HepG2 (cell line): ENCODE measurements around the gene REEP6. TPM values are rescaled to one million over a fixed set of nuclear protein-coding genes. Genes with fewer than 3 reads are reported as not detected.

Source experiments
- ATAC-seq: fragments of 200-7000 bp; cut with Tn5 transposase; 3 replicates; pipeline ENCODE4 v1.9.1; 2020; ENCODE audit warnings: mild to moderate bottlenecking, moderate library complexity
- BruUV-seq: library from RNA; stranded (reverse); fragments of 400-500 nt; replicated peaks from 2 replicates; lab custom pipeline; 2021; lab: Mats Ljungman, UMichigan
- CTCF ChIA-PET: fragments of 300-600 bp; formaldehyde crosslinking; extraction: SDS; loops from one replicate; lab custom pipeline; 2021; ENCODE audit warnings: low total read pairs, inconsistent platforms, low intra/inter-chr PET ratio; lab: Yijun Ruan, JAX
- POLR2A ChIA-PET: fragments of 350-600 bp; sonication (Branson Sonifier 250); formaldehyde crosslinking; loops from one replicate; lab custom pipeline; 2020; ENCODE audit warnings: antibody characterized with exemption, inconsistent platforms; lab: Yijun Ruan, JAX
- DNase-seq: peaks from one replicate; pipeline ENCODE4 v3.0.0-alpha.2; 2015; ENCODE audit warnings: low spot score
- FAIRE-seq: peaks from 3 replicates; lab custom pipeline; 2011; peaks lifted over from hg19 to GRCh38; lab: Jason Lieb, UNC
- H2AFZ ChIP-seq: one replicate; pipeline ENCODE4 v1.6.1; 2011; ENCODE audit warnings: low read length, inconsistent platforms
- H3K27ac ChIP-seq: fragments of 300-600 bp; 3 replicates; pipeline ENCODE4 v1.8.0; 2011; ENCODE audit warnings: mixed run types, mild to moderate bottlenecking, mixed read lengths, low read length, inconsistent platforms; ENCODE audit not compliant: insufficient read depth; ENCODE audit errors: extremely low read length
- H3K27me3 ChIP-seq, 2 experiments: fragments of 200-600 bp in 1 of 2; 2 replicates in 1 of 2; 3 replicates in 1 of 2; pipeline versions ENCODE4 v1.6.0 to v1.8.0; 2011; ENCODE audit warnings: low read length in 2 of 2, mild to moderate bottlenecking in 2 of 2, moderate library complexity in 2 of 2, inconsistent platforms in 1 of 2; ENCODE audit not compliant: insufficient read depth in 2 of 2, control insufficient read depth in 1 of 2
- H3K36me3 ChIP-seq, 2 experiments: fragments of 200-600 bp in 1 of 2; replicated peaks in 1 of 2; 2 replicates in 1 of 2; 3 replicates in 1 of 2; pipeline versions ENCODE4 v1.5.1 to v1.8.0; 2011; ENCODE audit warnings: low read length in 2 of 2, inconsistent platforms in 1 of 2; ENCODE audit not compliant: insufficient read depth in 2 of 2, control insufficient read depth in 1 of 2
- H3K4me1 ChIP-seq: 2 replicates; pipeline ENCODE4 v1.5.1; 2012; ENCODE audit warnings: low read length, inconsistent platforms; ENCODE audit not compliant: insufficient read depth
- H3K4me2 ChIP-seq: 2 replicates; pipeline ENCODE4 v1.6.0; 2011; ENCODE audit warnings: low read depth, low read length, inconsistent platforms
- H3K4me3 ChIP-seq, 3 experiments: fragments of 200-600 bp in 1 of 3; sonication (generic), shearing (Covaris generic) in 1 of 3; replicated peaks in 1 of 3; 2 replicates each; pipeline ENCODE4 v1.5.1; 2011 to 2016; ENCODE audit warnings: low read length in 3 of 3, inconsistent platforms in 2 of 3, low read depth in 2 of 3, mild to moderate bottlenecking in 2 of 3, control low read depth in 1 of 3, mixed read lengths in 1 of 3; ENCODE audit not compliant: insufficient read depth in 1 of 3
- H3K79me2 ChIP-seq: one replicate; pipeline ENCODE4 v1.6.1; 2011; ENCODE audit warnings: low read length, inconsistent platforms; ENCODE audit not compliant: insufficient read depth
- H3K9ac ChIP-seq: 2 replicates; pipeline ENCODE4 v1.6.0; 2011; ENCODE audit warnings: mild to moderate bottlenecking, low read depth, low read length, inconsistent platforms; ENCODE audit not compliant: insufficient read depth
- H3K9me3 ChIP-seq: 2 replicates; pipeline ENCODE4 v1.5.1; 2012; ENCODE audit warnings: mild to moderate bottlenecking, low read length
- H4K20me1 ChIP-seq: 2 replicates; pipeline ENCODE4 v1.6.0; 2011; ENCODE audit warnings: inconsistent platforms, mild to moderate bottlenecking, low read length, moderate library complexity; ENCODE audit not compliant: insufficient read depth
- AKAP8 ChIP-seq: sonication (generic); formaldehyde crosslinking; IDR thresholded peaks from 2 replicates; pipeline ENCODE4 v1.5.1; 2020; ENCODE audit warnings: mild to moderate bottlenecking, missing genetic modification reagents
- ELF1 ChIP-seq: sonication (generic); formaldehyde crosslinking; IDR thresholded peaks from 2 replicates; pipeline ENCODE4 v1.4.0; 2020; ENCODE audit warnings: missing genetic modification reagents
- GPN1 ChIP-seq: sonication (generic); formaldehyde crosslinking; IDR thresholded peaks from 2 replicates; pipeline ENCODE4 v1.5.1; 2020; ENCODE audit warnings: missing genetic modification reagents, borderline replicate concordance
- HNRNPLL ChIP-seq: fragments of 200-400 bp; formaldehyde crosslinking; IDR thresholded peaks from 2 replicates; pipeline ENCODE4 v1.6.1; 2017; ENCODE audit warnings: mild to moderate bottlenecking, low read depth, low read length; ENCODE audit not compliant: poor library complexity, severe bottlenecking
- MIER3 ChIP-seq: IDR thresholded peaks from 2 replicates; pipeline ENCODE4 v1.6.1; 2016; ENCODE audit warnings: missing compliant biosample characterization, borderline replicate concordance
- MTF1 ChIP-seq: sonication (generic); formaldehyde crosslinking; IDR thresholded peaks from 2 replicates; pipeline ENCODE4 v1.5.0; 2020; ENCODE audit warnings: missing genetic modification reagents
- MXI1 ChIP-seq: IDR thresholded peaks from 3 replicates; pipeline ENCODE4 v1.6.1; 2012; ENCODE audit warnings: low read depth, low read length, inconsistent platforms, borderline replicate concordance
- SP1 ChIP-seq, 2 experiments: fragments of 450-650 bp in 1 of 2; sonication (generic) in 1 of 2; formaldehyde crosslinking in 1 of 2; IDR thresholded peaks; 2 replicates each; pipeline versions ENCODE4 v1.4.0 to v1.6.1; 2016 to 2020; ENCODE audit warnings: missing genetic modification reagents in 1 of 2
- TARDBP ChIP-seq: sonication (generic); formaldehyde crosslinking; IDR thresholded peaks from 2 replicates; pipeline ENCODE4 v1.8.0; 2022; ENCODE audit warnings: mild to moderate bottlenecking, missing genetic modification reagents
- ZNF136 ChIP-seq: sonication (generic); formaldehyde crosslinking; IDR thresholded peaks from 2 replicates; pipeline ENCODE4 v1.8.1; 2022; ENCODE audit warnings: low read depth, mild to moderate bottlenecking, moderate library complexity, missing genetic modification reagents
- ZZZ3 ChIP-seq: sonication (generic); formaldehyde crosslinking; IDR thresholded peaks from 2 replicates; pipeline ENCODE4 v1.4.0; 2020; ENCODE audit warnings: missing genetic modification reagents, mild to moderate bottlenecking, borderline replicate concordance
- WGBS: methylation state at CpG from one replicate; pipeline ENCODE4 v1.1.6; 2017; ENCODE audit warnings: low lambda C conversion rate; 5-methylcytosine and 5-hydroxymethylcytosine counted together
- in situ Hi-C: cut with HindIII; loops from 2 replicates; pipeline ENCODE4 v1.10.0; 2017; ENCODE audit warnings: low pct_unique_long_range_greater_than_20kb; ENCODE audit not compliant: extremely low pct_ligation_motif_present
- intact Hi-C: fragments of 100-400 bp; cut with micrococcal nuclease; formaldehyde crosslinking; loops from one replicate; pipeline ENCODE4 v1.10.0; 2022; ENCODE audit not compliant: unreplicated experiment
- polyA plus RNA-seq, 8 experiments: library from polyadenylated mRNA; depleted of rRNA in 3 of 8; stranded (reverse) in 7 of 8; unstranded in 1 of 8; fragments of >200 nt; fragmentation: Illumina TruSeq in 4 of 8; extraction: Trizol in 4 of 8; gene quantifications; 2 replicates each; pipeline versions ENCODE4 v1.2.1 to v1.2.3, GENCODE V29; 2011 to 2016; ENCODE audit warnings: low read depth in 4 of 8, missing spikeins in 1 of 8, mixed read lengths in 1 of 8; ENCODE audit not compliant: insufficient read depth in 1 of 8
- total RNA-seq, 5 experiments: library from RNA; depleted of rRNA; stranded (reverse); fragments of >200 nt; fragmentation: Illumina TruSeq; extraction: Trizol; gene quantifications; 2 replicates each; pipeline ENCODE4 v1.2.3, GENCODE V29; 2016; ENCODE audit warnings: low read depth in 1 of 5
- TF ChIP-seq, protein P1 (sequence below): sonication (generic); formaldehyde crosslinking; IDR thresholded peaks from 2 replicates; pipeline ENCODE4 v1.5.1; 2020; ENCODE audit warnings: mild to moderate bottlenecking, missing genetic modification reagents, moderate library complexity
- TF ChIP-seq, protein P2 (sequence below): sonication (generic); formaldehyde crosslinking; IDR thresholded peaks from 2 replicates; pipeline ENCODE4 v1.4.0; 2020; ENCODE audit warnings: missing genetic modification reagents
- TF ChIP-seq, protein P3 (sequence below): IDR thresholded peaks from 2 replicates; pipeline ENCODE4 v1.6.1; 2012; ENCODE audit warnings: inconsistent platforms
- TF ChIP-seq, protein P4 (sequence below): sonication (generic); formaldehyde crosslinking; IDR thresholded peaks from 2 replicates; pipeline ENCODE4 v1.4.0; 2020; ENCODE audit warnings: mild to moderate bottlenecking, missing genetic modification reagents

Gene REEP6
- total and polyA plus RNA-seq, 2 of the 13 experiments (the other 11 are each of a cell fraction or from before 2014, with no cell fraction given) = 10.0 to 28.8 TPM

DNA sequence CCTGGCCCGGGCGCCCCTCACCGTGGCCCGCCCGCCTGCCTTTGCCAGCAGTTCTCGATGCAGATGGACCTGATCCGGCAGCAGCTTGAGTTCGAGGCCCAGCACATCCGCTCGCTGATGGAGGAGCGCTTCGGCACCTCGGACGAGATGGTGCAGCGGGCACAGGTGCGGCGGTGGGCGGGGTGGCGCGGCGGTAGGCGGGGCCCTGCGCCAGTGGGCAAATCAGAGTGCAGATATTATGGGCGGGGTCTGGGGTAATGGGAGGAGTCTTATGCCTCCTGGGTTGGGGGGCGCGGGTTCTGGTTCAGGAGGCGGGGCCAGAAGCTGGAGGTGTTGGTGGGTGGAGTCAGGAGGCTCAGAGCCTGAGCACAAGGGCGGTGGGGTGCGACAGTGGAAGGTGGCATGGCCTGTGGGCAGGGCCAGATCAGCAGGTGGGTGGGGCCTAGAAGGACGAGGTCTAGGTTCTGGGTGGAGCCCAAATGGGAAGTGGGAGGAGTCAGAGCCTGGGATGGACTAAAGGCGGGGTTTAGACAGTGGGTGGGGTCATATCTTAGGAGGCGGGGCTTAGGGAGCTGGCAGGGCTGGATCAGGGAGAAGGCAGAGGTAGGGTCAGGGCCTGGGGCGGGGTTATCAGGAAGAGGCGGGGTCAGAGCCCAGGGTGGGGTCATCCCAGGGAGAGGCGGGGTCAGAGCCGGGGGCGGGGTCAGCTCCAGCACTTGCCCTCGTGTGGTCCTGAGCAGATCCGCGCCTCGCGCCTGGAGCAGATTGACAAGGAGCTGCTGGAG, 35.5 kb upstream of the REEP6 start:
- in situ Hi-C loops (loop anchor here (5.0 kb wide), 1 partner anchor 57 kb away; the partner anchor contains the start of gene ADAMTSL5), intact Hi-C loops (no loop called here)
- Histone ChIP-seq H3K4me2 (peak overlapping the region; percentile 51), H2AFZ (no peak overlapping the region), H3K9ac (no peak overlapping the region), H3K36me3 (no peaks in the 10 kb centered on the region), H3K9me3 (no peaks in the 10 kb centered on the region), H3K27ac (no peak overlapping the region), H3K4me1 (peaks cover 48% of the 10 kb centered on the region), H3K27me3 (peaks cover 10 to 58% of the 10 kb centered on the region in 2 experiments), H3K79me2 (no peaks in the 10 kb centered on the region), H3K4me3 (peak overlapping the region in 2 of 3 experiments; percentile 25 to 51; a peak in 2 of 6 replicates), H4K20me1 (peaks cover 10% of the 10 kb centered on the region; the same call in 1 of the 2 replicates)
- no TSS peak for BruUV-seq
- peak; percentile 76 for DNase-seq
- ATAC-seq = peak; percentile 52
- peak; percentile 23 for FAIRE-seq
- CTCF ChIA-PET = no interaction called here
- POLR2A ChIA-PET = interaction anchor here (0.5 to 4.0 kb wide), 10 partner anchors 11 to 383 kb away, joined by 3 to 34 read pairs (median 6); partner anchors contain the start of genes CIRBP and REEP6
- 3% methylated on average over 28 of the region's 42 CpGs for WGBS
- TF ChIP-seq ZZZ3 (CRISPR knock-in tag) (no peak), AKAP8 (CRISPR knock-in tag) (peak; percentile 3; the same call in 1 of the 2 replicates), GPN1 (CRISPR knock-in tag) (no peak), ZNF136 (CRISPR knock-in tag) (no peak), MTF1 (CRISPR knock-in tag) (no peak), HNRNPLL (peak; percentile 51), MIER3 (CRISPR knock-in tag) (0 out of 2 replicates have a peak, but pooled peaks have one; percentile 17), ELF1 (peak; percentile 10; the same call in 1 of the 2 replicates), SP1 (IDR thresholded peaks at IDR 0.05) (no peak), SP1 (CRISPR knock-in tag; IDR thresholded peaks at IDR 0.05) (peak; percentile 64; the same call in 1 of the 2 replicates), TARDBP (no peak), MXI1 (peak; percentile 47; the same call in 1 of the 3 replicates)
- TF ChIP-seq, protein P1, sequence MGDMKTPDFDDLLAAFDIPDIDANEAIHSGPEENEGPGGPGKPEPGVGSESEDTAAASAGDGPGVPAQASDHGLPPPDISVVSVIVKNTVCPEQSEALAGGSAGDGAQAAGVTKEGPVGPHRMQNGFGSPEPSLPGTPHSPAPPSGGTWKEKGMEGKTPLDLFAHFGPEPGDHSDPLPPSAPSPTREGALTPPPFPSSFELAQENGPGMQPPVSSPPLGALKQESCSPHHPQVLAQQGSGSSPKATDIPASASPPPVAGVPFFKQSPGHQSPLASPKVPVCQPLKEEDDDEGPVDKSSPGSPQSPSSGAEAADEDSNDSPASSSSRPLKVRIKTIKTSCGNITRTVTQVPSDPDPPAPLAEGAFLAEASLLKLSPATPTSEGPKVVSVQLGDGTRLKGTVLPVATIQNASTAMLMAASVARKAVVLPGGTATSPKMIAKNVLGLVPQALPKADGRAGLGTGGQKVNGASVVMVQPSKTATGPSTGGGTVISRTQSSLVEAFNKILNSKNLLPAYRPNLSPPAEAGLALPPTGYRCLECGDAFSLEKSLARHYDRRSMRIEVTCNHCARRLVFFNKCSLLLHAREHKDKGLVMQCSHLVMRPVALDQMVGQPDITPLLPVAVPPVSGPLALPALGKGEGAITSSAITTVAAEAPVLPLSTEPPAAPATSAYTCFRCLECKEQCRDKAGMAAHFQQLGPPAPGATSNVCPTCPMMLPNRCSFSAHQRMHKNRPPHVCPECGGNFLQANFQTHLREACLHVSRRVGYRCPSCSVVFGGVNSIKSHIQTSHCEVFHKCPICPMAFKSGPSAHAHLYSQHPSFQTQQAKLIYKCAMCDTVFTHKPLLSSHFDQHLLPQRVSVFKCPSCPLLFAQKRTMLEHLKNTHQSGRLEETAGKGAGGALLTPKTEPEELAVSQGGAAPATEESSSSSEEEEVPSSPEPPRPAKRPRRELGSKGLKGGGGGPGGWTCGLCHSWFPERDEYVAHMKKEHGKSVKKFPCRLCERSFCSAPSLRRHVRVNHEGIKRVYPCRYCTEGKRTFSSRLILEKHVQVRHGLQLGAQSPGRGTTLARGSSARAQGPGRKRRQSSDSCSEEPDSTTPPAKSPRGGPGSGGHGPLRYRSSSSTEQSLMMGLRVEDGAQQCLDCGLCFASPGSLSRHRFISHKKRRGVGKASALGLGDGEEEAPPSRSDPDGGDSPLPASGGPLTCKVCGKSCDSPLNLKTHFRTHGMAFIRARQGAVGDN (CRISPR knock-in tag) = peak; percentile 69
- TF ChIP-seq, protein P2, sequence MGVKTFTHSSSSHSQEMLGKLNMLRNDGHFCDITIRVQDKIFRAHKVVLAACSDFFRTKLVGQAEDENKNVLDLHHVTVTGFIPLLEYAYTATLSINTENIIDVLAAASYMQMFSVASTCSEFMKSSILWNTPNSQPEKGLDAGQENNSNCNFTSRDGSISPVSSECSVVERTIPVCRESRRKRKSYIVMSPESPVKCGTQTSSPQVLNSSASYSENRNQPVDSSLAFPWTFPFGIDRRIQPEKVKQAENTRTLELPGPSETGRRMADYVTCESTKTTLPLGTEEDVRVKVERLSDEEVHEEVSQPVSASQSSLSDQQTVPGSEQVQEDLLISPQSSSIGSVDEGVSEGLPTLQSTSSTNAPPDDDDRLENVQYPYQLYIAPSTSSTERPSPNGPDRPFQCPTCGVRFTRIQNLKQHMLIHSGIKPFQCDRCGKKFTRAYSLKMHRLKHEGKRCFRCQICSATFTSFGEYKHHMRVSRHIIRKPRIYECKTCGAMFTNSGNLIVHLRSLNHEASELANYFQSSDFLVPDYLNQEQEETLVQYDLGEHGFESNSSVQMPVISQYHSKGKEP = no peak
- TF ChIP-seq, protein P3, sequence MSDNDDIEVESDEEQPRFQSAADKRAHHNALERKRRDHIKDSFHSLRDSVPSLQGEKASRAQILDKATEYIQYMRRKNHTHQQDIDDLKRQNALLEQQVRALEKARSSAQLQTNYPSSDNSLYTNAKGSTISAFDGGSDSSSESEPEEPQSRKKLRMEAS = peak; percentile 54; the same call in 1 of the 2 replicates
- TF ChIP-seq, protein P4, sequence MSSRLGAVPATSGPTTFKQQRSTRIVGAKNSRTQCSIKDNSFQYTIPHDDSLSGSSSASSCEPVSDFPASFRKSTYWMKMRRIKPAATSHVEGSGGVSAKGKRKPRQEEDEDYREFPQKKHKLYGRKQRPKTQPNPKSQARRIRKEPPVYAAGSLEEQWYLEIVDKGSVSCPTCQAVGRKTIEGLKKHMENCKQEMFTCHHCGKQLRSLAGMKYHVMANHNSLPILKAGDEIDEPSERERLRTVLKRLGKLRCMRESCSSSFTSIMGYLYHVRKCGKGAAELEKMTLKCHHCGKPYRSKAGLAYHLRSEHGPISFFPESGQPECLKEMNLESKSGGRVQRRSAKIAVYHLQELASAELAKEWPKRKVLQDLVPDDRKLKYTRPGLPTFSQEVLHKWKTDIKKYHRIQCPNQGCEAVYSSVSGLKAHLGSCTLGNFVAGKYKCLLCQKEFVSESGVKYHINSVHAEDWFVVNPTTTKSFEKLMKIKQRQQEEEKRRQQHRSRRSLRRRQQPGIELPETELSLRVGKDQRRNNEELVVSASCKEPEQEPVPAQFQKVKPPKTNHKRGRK = no peak
